HG03064 (cell line): Measurements from ENCODE around the gene SLC19A1.

Source experiments
- ATAC-seq: cut with Tn5 transposase; IDR thresholded peaks from one replicate; pipeline ENCODE4 v1.9.1; 2021; ENCODE audit warnings: low read depth; ENCODE audit not compliant: unreplicated experiment

The SLC19A1 gene

DNA sequence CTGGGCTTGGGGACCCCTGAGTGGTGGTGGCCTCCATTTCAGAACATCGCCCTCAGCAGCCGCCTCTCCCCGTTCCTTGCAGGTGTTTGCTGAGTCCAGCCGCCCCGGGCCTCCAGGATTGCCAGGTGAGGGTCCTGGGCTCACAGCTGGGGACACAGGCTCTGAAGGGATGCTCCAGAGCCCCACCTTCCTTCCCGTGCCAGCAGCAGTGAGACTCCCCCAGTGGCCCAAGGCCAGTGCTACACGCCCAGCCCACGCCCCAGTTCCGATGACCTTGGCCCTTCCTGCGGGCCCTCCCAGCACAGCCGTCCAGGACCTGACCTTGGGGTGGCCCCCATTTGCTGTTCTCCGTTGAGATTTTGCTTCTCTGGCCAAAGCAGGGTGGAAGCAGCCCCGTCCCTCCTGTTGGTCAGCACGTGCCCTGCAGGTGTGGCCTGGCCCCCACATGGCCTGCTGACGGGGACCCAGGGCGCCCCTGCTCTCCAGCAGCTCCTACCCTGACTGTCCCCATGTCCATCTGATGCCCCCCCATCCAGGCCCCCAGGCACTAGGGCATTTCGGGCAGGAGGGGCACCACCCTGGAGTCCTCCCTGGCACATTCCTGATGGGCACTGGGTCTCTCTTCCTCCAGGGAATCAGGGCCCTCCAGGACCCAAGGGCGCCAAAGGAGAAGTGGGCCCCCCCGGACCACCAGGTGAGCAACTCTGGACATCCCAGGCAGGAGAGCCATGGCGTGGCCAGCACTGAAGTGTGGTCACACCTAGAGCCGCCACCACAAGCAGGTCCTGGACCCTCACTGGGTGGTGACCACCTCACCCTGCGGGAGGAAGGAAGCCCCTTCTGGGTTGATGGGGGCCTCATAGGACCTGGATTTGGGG is 45.0 kb downstream of the SLC19A1 start:
- ATAC-seq: no peak

DNA sequence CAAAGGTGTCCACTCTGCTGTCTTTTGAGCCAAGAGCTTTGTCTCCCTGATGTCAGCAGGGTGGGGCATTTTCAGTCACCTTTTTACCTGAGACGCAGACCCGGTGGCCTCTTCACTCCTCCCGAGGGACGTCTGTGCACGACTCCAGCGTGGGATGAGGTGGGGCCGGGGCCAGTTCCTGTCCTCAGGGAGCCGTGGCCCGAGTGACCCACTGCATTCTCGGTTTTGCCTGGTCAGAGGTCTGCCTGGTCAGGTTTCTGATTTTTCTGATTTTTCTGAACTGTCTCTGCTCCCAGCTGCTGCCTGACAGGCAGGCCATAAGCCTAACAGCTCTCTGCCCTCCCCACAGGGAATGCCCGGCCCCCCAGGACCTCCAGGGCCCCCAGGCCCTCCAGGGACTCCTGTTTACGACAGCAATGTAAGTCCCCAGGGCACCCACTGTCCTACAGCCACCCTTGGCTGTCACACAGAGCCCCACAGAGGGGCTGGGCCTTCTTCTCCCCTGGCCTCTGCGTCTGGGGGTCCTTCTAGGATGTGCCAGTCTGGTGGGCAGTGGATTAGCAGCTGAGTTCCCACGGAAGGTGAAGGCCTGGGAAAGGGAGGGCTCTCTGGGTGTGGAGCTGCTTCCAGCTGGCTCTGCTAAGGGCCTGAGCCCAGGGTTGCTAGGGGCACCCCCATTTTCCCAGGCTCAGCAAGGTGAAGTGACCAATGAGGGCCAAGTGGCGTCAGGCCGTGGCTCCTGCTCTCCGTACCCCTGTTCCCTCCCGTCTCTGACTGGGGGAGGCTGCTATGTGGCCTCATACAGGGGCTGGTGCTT is 45.9 kb downstream of the SLC19A1 start:
- no peak for ATAC-seq

DNA sequence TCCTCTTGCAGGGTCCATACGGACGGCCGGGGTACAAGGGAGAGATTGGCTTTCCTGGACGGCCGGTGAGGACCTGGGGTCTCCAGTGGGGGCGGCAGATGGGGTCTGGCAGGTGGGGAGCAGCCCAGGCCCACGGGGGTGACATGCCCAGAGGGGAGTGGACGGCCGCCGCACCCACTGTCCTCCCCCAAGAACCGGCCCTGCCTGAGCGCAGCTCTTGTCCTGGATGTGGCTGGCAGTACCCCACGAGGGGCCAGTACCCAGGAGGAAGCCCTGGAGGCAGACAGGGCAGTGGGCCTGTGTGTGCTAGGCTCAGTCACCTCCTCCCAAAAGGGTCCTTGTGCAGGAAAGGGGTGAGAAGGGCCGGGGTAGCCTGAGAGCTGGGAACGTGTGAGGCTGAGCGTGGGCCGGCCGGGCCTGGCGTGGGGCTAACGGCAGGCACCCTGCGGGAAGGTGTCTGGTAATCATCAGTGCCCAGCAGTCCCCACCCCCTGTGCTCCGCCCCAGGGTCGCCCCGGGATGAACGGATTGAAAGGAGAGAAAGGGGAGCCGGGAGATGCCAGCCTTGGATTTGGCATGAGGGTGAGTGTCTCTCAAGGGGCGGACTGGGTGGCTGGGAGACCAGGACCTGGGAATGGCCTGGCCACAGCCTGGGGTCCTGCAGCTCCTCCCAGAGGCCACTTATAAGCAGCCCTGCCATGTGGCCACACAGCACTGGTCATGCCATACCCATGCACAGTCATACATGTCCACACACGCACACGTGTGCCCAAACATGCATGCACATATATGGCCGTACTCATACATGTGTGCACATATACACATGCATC is 47.2 kb downstream of the SLC19A1 start:
- ATAC-seq: no peak

DNA sequence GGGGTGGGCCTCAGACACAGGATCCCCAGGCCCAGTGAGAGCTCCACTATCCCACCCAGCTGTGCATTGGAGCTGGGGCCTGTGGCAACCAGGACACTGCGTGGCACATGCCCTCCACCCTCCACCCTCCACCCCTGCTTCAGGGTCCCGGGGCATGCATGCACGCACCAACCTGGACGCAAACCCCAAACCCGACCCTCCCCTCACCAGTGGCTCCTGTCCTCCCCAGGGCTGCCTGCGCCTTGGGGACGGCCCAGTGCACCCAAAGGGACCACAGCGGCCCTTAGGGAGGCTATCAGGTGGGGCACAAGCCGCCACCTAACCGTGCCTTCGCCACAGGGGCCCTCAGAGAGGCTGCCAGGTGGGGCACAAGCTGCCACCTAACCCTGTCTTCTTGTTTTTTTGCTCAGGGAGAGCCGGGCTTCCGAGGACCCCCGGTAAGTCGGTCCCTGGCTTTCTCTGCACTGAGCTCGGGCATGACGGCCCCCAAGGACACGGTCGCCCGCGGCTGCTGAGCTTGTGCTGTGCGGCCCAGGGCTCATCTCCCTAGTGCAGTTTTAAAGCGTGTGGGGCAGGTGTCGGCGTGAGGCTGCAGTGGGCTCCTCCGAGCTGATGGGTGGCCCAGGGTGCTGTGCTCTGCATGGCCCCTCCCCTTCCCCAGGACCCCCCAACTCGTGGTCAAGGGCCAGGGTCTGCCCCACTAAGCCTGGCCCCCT is 47.9 kb downstream of the SLC19A1 start:
- no peak for ATAC-seq

DNA sequence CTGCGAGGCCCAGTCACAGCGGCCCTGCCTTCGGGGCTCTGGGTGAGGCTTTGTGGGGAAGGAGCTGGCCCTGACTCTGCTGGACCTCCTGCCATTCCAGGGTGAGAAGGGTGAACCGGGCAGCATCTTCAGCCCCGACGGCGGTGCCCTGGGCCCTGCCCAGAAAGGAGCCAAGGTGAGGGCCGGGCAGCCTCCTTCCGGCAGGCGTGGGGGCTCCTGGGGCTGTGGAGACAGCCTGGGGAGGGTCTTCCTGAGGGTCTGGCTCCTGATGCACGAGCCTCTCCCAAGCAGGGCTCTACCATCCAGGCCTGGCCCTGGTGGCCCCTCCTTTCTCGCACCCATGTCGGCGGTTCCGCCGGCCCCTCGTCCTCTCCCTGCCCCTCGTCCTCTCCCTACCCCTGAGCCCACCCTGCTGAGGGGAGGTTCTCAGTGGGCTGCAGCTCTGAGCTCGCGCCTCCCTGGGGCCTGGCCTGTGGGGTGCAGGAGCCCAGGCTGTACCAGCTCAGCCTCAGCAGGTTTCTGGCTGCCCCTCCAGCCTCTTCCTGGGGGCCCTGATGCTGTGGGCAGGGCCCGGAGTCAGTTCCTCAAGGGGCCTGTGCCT is 48.7 kb downstream of the SLC19A1 start:
- no peak for ATAC-seq

DNA sequence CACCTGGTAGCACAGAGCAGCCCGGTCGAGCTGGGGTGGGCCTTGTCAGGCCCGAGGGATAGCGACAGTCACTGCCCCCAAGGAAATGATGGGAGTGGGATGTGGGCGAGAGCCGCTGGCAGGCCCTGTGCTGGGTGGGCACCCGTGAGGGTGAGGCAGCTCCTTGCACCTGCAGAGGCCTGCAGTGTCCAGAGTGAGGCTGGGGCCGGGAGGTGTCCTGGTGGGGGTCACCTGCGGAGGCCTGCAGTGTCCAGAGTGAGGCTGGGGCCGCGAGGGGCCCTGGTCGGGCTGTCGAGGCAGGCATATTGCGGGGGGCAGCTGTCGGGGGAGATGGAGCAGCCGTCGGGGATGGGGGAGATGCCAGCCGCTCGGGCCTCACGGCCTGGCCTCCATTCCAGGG is 49.5 kb downstream of the SLC19A1 start:
- ATAC-seq: no peak

DNA sequence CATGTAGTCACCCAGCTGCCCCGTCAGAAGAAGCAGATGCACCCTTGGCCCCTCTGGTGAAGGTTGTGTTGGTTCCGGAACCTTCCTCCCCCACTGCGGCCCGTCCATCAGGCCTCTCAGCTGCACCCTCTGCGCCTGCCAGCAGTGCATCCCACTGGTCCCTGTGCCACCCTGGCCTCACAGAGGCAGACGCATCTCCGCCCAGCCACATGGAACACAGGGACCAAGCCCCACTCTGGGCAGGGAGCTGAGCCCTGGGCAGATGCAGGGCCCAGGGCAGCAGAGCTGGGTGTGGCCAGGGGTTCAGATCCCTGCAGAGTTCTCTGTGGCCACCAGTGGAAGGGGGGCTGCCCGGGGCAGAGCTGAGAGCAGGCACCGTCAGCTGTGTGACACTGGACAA is 50.6 kb downstream of the SLC19A1 start:
- no peak for ATAC-seq

DNA sequence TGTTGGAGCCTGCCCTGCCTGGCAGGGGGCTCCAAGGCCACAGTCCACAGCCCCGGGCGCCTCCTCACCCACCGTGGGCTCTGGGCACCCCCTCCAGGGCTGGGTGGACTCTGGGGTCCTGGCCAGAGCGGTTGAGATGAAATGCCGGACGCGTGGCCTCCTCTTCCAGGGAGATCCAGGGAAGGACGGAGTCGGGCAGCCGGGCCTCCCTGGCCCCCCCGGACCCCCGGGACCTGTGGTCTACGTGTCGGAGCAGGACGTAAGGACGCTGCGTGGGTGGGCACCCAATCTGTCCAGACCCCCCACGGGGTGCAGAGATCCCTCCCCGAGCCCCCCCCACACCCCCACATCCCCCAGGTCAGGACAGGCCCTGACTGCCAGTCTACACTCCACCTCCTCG is 51.2 kb downstream of the SLC19A1 start:
- no peak for ATAC-seq

DNA sequence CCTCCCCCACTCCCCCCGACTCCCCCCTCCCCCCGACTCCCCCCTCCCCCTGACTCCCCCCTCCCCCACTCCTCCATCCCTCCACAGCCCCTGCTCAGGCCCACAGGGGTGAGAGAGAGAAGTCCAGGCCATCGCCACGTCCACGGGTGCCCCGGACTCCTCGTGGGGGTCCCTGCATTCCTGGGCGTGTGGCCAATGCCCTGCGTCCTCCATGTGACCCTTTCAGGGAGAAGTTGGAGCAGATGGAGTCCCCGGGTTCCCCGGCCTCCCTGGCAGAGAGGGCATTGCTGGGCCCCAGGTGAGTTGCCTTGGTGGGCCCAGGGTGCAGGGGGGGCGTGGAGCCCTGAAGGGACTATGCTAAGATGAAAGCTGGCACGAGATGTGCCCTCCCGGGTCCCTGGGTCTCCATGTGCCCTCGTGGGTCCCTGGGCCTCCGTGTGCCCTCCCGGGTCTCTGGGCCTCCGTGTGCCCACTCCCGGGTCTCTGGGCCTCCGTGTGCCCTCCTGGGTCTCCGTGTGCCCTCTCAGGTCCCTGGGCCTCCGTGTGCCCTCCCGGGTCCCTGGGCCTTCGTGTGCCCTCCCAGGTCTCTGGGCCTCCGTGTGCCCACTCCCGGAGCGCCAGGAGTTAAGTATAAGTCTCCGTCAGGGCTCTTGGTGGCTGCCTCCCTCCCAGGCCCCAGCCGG is 52.0 kb downstream of the SLC19A1 start:
- ATAC-seq: no peak

DNA sequence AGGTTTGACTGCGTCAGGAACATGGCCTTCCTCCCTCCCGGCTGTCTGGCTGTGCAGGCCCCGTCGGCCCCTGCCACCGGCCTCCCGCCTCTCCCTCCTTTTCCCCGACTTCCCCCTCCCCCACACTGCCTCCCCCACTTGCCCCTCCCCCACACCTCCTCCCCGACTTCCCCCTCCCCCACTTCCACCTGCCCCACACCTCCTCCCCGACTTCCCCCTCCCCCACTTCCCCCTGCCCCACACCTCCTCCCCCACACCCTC is 52.6 kb downstream of the SLC19A1 start:
- ATAC-seq: no peak

DNA sequence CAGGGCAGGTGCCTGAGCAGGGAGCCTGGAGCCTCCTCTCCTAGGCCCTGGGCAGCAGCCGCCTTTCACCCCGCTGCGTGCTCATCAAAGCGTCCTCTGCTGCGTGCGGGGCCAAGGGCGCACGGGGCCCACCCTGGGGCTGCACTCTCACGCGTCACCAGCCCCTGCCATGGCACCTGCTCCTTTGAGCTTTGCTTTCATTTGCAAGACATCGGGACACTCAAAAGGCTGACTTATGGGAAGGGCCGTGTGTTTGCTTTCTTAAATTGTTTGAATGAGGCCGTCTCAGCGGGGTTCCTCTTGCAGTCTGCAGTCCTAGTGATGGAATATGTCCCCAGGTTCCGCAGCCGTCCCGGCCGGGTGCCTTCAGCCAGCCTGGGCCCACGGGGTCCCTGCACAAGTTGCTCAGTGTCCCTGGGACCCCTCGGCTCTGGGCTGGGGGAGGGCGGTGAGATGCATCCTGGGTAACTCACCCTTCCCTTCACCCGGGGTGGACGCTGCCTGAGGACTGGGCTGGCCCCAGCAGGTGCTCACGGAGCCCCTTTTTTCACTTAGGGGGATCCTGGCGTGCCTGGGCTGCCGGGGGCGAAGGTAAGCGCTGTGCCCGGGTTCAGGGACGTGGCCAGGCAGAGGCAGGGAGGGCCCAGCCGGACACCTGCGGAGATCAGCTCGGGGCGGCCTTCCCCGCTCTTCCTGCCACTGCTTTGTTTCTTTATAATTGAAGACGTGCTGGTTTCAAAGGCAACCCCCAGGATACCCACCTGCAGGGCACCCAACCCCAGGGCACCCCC is 53.1 kb downstream of the SLC19A1 start:
- ATAC-seq: no peak

DNA sequence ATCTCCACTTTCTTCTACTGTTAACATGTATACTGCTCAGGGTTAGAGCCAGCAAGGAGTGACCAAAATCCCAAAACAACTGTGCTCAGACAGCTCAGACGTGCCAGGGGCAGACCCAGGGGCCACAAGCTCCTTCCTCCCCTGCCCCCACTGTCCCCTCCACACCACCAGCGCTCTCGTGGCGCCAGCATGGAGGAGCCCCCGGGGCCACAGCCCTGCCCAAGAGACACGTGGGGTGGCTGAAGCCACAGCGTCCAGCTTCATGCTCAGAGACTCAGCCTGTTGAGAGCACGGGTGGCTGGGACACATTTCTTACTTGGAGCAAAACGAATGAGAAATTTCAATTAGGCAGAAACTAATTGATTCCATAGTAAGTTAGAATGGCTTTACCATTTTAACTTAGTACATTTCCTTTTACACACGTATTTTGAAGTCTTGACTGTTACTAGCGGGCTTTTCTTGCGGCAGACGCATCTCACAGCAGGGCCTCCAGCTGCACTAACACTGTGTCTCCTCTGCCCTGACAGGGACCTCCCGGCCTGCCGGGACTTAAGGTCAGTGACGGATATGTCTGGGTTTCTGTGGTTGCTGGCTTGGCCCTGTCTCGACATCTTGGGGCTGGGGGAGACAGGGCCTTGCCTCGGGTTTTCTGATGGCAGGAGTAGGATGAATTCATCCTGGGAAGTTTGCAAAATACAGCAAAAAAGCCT is 54.2 kb downstream of the SLC19A1 start:
- ATAC-seq: no peak

DNA sequence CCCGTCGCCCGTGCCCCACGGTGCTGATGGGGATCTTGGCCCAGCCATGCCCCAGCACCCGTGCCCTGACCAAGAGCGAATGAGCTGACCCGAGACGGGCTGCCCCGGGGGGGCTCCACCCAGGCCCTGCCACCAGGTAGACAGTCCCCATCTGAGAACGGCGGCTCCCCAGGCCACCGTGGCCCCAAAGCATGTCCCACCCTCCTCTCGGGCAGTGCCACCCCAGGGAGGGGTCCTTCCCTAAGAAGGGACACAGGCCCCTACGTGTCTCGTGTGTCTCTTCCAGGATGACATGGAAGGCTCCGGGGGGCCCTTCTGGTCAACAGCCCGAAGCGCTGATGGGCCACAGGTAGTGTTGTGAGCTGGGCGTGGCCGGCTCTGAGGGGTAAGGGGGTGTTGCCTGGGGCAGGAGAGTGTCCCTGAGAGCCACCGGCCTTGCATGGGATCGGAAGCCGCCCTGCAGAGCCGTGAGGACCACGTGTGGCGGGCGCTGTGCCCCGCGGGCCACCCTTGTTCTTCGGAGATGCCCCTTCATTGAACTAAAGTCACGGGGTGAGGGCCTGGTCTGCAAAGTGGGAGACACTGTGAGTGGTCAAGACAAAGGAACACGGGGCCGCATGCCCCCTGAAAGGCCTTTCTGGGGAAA is 55.0 kb downstream of the SLC19A1 start:
- ATAC-seq: no peak

DNA sequence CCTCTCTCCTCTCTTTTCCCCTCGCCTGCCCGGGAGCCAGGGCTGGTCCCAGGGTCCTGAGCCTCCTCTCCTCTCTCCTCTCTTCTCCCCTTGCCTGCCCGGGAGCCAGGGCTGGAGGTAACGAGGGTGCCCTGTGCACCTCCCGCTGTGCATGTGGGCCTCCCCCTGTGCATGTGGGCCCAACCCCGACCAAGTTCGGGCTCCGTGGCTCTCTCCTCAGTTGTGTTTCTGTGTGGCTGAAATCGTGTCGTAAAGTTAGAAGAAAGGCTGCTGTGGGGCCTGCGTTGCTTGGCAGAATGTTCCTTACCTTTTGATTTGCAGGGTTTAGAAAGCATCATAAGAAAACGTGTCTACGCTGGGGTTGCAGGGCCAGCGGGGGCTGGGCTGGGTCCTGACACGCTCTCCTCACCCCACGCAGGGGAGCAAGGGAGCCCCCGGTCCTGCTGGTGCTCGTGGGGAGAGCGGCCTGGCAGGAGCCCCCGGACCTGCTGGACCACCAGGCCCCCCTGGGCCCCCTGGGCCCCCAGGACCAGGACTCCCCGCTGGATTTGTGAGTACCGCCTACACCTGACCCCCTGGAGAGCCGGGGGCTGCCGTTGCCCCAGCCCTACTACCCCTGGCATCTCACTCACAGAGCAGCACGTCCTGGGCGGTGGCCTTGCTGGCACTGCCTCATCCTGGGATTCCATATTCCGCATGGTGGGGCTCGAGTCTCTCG is 55.6 kb downstream of the SLC19A1 start:
- ATAC-seq: no peak

DNA sequence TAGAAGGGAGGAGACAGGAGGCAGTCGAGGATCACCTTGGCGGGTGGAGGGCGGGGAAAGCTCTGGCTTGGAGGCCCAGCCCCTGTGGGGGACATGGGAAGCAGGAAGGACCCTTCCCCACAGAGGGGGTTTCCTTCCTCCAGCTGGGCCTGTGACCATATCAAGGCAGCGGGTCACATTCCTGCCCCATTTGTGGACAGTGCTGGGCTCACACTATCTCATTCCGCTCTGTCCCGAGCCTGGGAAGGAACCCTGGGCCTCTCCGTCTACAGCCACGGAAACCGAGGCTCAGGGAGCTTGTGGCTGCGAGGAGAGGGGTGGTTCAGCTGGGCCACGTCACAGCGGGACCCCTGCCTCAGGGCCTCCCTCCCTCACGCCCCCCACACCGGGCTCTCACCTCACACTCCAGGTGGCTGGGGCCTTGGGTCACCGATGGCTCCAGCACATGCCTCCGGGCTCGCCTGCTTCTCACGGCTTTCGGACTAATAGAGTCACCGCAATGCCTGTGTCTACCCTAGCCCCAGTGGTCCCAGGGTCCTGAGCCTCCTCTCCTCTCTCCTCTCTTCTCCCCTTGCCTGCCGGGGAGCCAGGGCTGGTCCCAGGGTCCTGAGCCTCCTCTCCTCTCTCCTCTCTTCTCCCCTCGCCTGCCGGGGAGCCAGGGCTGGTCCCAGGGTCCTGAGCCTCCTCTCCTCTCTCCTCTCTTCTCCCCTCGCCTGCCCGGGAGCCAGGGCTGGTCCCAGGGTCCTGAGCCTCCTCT is 56.4 kb downstream of the SLC19A1 start:
- no peak for ATAC-seq

DNA sequence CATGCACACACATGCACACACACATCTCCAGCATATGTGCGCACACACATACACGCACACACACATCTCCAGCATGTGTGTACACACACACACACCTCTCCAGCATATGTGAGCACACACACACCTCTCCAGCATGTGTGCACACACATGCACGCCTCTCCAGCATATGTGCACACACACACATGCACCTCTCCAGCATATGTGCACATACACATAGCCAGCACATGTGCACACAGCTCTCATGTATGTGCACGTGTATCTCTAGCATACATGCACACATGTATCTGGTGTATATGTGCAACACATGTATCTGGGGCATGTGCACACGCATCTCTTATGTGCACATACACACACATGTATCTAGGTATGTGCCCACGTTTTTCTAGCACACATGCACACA is 57.9 kb downstream of the SLC19A1 start:
- ATAC-seq: no peak
